Upper lobe of right lung (tissue), 1 donor: ENCODE data around the gene ZNF101. TPM values are rescaled to one million over a fixed set of nuclear protein-coding genes. Genes with fewer than 3 reads are reported as not detected.

Experiments used
- ATAC-seq: fragments of 200-7000 bp; cut with Tn5 transposase; one replicate; pipeline ENCODE4 v1.9.1; 2020; ENCODE audit warnings: mild to moderate bottlenecking, moderate library complexity
- DNase-seq: peaks from one replicate; pipeline ENCODE4 v3.0.0-alpha.2; 2020
- H3K27ac ChIP-seq: fragments of 200-600 bp; one replicate; pipeline ENCODE4 v1.8.0; 2022
- H3K27me3 ChIP-seq: fragments of 200-600 bp; one replicate; pipeline ENCODE4 v1.8.0; 2022; ENCODE audit warnings: mild to moderate bottlenecking
- H3K36me3 ChIP-seq: fragments of 200-600 bp; one replicate; pipeline ENCODE4 v1.8.0; 2022
- H3K4me1 ChIP-seq: fragments of 200-600 bp; one replicate; pipeline ENCODE4 v1.8.0; 2022
- H3K4me3 ChIP-seq: fragments of 200-600 bp; one replicate; pipeline ENCODE4 v1.8.0; 2022; ENCODE audit warnings: mild to moderate bottlenecking
- H3K9me3 ChIP-seq: fragments of 200-600 bp; one replicate; pipeline ENCODE4 v1.8.0; 2022
- CTCF ChIP-seq: fragments of 200-600 bp; IDR thresholded peaks from one replicate; pipeline ENCODE4 v1.8.0; 2022; ENCODE audit warnings: antibody characterized with exemption
- intact Hi-C: fragments of 100-400 bp; cut with DNase I; formaldehyde crosslinking; loops from one replicate; pipeline ENCODE4 v1.11.0; 2022
- long read RNA-seq: library from polyadenylated mRNA; unstranded; transcript quantifications from one replicate; pipeline ENCODE4 v2.0.0, GENCODE V29; 2021
- total RNA-seq: library from RNA; stranded (reverse); fragmentation: NEBNext Ultra II Directional; extraction: Animal tissue kit (Norgen Biotek cat#: 25700); gene quantifications from one replicate; pipeline ENCODE4 v1.2.1, GENCODE V29; 2021
- donor health status: DM: no; HTN: yes; CAD: no; lungs with severe emphysema.

Gene ZNF101
- 11.1 TPM for total RNA-seq
- long read RNA-seq, full-length matches to known transcripts: 2 of 5 reads
- long read RNA-seq, partial matches to known transcripts: 0 of 5 reads
- long read RNA-seq, other reads (novel, unspliced or antisense): 3 of 5 reads

GRCh38 chr19:19668230-19669012 lies at the start of gene ZNF101:
TSS of gene ZNF101 (plus strand) at chr19:19668839. CDS start at chr19:19668964, 125 bp downstream.
- peak within 1 kb of the TSS; percentile 93 for H3K27ac ChIP-seq
- peaks cover 10% of the 10 kb centered on the region for H3K4me1 ChIP-seq
- peak within 1 kb of the TSS; percentile 96 for H3K4me3 ChIP-seq
- no peaks in the 10 kb centered on the region for H3K36me3 ChIP-seq
- TF ChIP-seq CTCF: no peak
- no peaks in the 10 kb centered on the region for H3K27me3 ChIP-seq
- ATAC-seq (peak; percentile 88), DNase-seq (peak; percentile 97)
- intact Hi-C loops: no loop called here
- H3K9me3 ChIP-seq: no peaks in the 10 kb centered on the region

GRCh38 chr19:19619181-19619848 lies 49.3 kb upstream of the ZNF101 start:
- intact Hi-C loops: no loop called here
- no peak for TF ChIP-seq CTCF
- ATAC-seq (no peak), DNase-seq (no peak)
- Histone ChIP-seq H3K9me3 (no peaks in the 10 kb centered on the region), H3K4me1 (no peaks in the 10 kb centered on the region), H3K27me3 (no peaks in the 10 kb centered on the region), H3K4me3 (no peak overlapping the region), H3K27ac (no peak overlapping the region), H3K36me3 (no peaks in the 10 kb centered on the region)

GRCh38 chr19:19619849-19620210 lies 48.8 kb upstream of the ZNF101 start:
- Histone ChIP-seq H3K36me3 (no peaks in the 10 kb centered on the region), H3K4me1 (no peaks in the 10 kb centered on the region), H3K4me3 (no peak overlapping the region), H3K27me3 (no peaks in the 10 kb centered on the region), H3K9me3 (no peaks in the 10 kb centered on the region), H3K27ac (no peak overlapping the region)
- intact Hi-C loops: no loop called here
- ATAC-seq (no peak), DNase-seq (no peak)
- no peak for TF ChIP-seq CTCF

GRCh38 chr19:19623383-19623782 lies 45.3 kb upstream of the ZNF101 start:
- no peaks in the 10 kb centered on the region for H3K36me3 ChIP-seq
- DNase-seq: no peak
- ATAC-seq: no peak
- H3K4me3 ChIP-seq: no peak overlapping the region
- H3K4me1 ChIP-seq: no peaks in the 10 kb centered on the region
- H3K9me3 ChIP-seq: no peaks in the 10 kb centered on the region
- H3K27ac ChIP-seq: no peak overlapping the region
- intact Hi-C loops: no loop called here
- H3K27me3 ChIP-seq: no peaks in the 10 kb centered on the region
- no peak for TF ChIP-seq CTCF

GRCh38 chr19:19624032-19624570 lies 44.5 kb upstream of the ZNF101 start:
- no peaks in the 10 kb centered on the region for H3K27me3 ChIP-seq
- no peaks in the 10 kb centered on the region for H3K36me3 ChIP-seq
- DNase-seq: no peak
- no peak overlapping the region for H3K27ac ChIP-seq
- ATAC-seq: no peak
- intact Hi-C loops: no loop called here
- no peaks in the 10 kb centered on the region for H3K9me3 ChIP-seq
- no peak for TF ChIP-seq CTCF
- no peak overlapping the region for H3K4me3 ChIP-seq
- no peaks in the 10 kb centered on the region for H3K4me1 ChIP-seq
